ELR (cell line): ENCODE data around the gene BOK.
A peak's percentile ranks its signal among the peaks of the same experiment; 100 is the strongest.
"Not testable (repeated sequence)": the region's sequence is repeated elsewhere in the genome, so short reads cannot be mapped to it uniquely, and the experiment has no call there.

Experiments used
- DNase-seq: peaks from one replicate; pipeline ENCODE4 v3.0.0-alpha.2; 2015; ENCODE audit warnings: low read depth

Gene BOK, protein sequence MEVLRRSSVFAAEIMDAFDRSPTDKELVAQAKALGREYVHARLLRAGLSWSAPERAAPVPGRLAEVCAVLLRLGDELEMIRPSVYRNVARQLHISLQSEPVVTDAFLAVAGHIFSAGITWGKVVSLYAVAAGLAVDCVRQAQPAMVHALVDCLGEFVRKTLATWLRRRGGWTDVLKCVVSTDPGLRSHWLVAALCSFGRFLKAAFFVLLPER

DNA sequence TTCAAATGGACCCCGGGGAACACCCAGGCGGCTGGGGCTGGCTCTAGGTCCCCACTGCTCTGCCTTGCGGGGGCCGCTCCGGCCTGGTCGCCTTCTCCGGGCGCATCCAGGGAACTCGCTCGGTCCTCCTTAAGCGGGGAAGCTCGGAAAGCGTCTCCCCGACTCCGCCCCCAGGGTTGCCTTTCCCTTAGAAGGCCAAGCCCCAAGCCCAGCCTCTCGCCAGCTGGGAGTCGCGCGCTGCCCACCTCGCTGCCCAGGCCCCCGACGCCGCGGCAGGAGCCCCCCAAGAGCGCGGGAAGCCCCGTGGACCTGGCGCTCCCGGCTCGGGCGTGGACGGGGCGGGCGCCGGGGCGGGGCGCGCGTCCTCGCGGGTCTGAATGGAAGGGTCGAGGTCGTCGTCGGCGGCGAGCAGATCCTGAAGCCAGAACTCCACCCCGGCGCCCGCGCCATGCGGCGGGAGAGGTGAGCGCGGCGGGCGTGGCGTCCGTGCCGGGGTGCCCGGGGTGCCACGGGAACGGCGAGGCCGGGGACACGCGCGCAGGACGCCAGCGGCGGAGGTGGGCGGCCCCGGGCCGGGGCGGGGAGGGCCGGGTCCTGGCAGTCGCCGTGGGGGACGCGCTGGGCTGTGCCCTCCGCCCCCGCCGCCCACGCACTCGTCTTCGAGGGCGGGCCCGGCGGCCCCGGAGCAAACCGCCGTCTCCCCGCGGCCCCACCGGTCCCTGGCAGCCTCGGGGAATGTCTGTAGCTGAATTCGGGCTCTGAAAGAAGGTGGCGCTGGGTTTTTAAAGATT is at the start of gene BOK:
Gene BOK, plus strand, starts transcription at position 214 of the 791 bp plus-strand sequence. CDS start 739 bp downstream, outside the sequence.
- DNase-seq: peak; percentile 91

DNA sequence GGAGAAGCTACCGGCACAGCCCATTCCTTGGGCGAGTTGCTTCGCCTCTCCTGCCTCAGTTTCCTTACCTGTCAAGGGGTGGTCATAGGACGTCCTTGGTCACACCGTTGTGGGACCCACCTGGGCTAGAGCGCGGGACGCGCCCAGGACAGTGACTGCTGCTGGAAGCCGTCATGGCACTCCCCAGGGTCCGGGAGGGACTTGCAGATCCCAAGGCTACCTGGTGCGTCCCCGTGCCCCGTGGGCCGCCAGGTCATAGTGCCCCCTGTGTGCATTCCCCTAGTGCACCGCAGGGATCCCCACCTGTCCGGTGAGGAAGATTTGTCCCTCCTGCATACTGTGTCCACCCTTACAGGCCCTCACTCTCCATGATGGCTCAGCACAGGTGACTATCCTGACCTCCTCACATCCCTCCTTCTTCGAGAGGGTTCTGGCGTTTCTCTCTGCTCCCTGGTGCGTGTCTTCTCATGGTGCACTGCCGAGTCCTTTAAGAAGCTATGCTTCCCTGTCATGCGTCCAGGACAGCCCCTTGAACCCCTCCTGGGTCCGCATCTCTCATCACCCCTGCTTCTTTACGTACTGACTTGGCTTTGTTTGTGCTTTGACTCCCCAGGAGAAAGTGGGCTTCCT is 49.3 kb upstream of the BOK start:
- no peak for DNase-seq

DNA sequence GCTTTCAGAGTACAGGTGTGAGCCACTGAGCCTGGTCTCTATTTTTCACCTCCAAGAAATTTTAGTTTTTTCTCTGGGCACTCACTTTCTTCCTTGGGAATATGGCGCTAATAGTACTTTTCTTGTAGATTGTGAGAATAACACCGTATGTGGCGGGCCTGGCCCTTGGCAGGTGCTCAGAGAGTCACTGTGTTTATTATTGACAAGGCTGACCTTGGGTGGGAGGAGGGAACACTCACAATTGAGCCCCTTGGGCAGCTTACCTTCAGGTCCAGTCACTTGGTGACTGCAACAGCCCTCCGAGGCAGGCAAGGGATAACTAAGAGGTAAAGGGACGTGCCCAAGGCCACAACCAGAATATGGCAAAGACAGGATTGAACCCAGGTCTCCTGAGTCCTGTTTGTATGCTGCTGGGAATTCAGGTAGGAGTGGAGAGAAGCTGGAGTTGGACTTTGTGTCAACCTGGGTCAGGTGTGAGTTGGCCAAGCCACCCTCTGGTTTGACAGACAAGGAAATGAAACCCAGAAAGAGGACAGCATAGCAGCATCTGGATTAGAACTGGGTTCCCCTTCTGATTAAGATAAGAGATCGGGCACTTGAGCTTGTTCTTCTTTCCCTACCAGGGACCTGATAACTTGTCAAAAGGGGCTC is 47.3 kb upstream of the BOK start:
- no peak for DNase-seq

DNA sequence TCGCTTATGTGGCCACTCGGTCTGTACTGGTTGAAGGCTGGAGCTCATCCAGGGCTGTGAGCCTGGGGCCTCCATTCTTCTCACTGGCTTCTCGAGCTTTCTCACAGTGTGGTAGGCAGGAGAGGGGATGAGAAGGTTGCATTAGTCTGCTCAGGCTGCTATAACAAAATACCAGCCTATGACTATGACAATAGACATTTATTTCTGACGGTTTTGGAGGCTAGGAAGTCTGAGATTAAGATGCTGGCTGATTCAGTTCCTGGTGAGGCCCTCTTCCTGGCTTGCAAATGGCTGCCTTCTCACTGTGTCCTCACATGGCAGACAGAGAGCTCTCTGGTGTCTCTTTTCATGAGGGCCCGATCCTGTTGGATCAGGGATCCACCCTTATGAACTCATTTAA is 44.0 kb upstream of the BOK start:
- peak; percentile 59 for DNase-seq

DNA sequence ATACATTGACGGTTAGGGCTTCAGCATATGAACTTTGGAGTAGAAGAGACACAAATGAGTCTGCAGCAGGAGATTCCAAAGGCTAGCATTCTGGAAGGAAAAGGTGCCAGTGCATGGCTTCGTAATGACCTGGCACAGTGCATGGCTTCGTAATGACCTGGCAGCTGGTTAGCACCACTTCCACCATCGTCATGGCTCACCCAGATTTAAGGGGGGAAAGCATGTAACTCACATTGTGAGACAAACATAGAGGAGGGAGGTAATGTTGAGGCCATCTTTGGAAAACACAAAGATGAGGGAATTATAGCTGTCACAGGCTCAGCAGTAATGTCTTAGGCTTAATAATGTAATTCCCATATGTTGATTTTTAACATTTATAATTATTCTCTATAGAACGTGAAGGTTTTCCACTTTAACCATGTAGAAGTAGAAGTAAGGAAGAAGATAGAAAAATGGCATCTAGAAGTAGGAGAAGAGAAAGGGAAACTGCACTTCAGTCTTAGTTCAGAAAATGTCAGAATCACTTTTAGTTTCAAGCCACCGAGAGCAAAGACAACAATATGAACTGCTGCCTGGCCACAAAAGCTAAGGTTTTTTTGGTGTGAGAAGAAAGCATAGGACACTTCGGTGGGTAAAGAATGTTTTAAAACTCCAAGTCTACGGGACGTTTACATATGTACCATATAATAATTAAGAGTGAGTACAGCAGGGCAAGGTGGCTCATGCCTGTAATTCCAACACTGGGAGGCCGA is 43.4 kb upstream of the BOK start:
- peak; percentile 39 for DNase-seq

DNA sequence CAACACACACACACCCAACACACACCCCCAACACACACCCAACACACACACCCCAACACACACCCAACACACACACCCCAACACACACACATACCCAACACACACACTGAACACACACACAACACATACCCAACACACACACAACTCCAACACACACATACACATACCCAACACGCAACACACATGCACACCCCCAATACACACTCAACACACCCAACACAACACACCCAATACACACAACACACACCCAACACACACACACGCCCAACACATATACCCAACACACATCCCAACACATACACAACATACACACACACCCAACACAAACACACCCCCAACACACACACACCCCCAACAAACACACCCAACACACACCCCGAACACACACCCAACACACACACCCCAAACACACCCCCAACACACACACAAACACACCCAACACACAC is 42.0 kb upstream of the BOK start:
- no peak for DNase-seq

DNA sequence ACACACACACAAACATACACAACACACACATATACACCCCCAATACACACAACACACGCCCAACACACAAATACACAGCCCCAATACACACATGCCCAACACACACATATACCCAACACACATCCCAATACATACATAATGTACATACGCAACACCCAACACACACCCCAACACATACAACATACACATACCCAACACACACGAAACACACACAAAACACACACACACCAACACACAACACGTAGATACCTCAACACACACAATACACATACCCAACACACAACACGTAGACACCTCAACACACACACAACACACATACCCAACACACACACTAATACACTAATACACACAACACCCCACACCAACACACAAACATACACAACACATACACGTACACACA is 41.2 kb upstream of the BOK start:
- DNase-seq: no peak

DNA sequence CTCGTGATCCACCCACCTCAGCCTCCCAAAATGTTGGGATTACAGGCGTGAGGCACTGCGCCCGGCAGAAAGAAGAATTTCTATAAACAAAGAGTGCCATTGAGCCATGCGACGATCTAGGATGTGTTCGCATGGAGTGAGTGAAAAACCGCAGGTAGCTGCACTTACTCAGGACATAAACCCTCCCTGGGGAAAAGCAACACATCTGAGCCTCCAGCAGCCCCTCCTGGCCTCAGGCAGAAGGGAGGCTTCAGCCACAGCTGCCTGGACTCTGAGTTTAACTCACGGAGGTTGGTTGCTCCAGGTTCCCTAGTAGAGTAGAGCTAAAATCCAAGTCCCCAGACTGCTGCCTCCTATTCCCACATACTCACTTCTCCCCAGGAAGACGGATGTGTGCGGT is 38.9 kb upstream of the BOK start:
- no peak for DNase-seq

DNA sequence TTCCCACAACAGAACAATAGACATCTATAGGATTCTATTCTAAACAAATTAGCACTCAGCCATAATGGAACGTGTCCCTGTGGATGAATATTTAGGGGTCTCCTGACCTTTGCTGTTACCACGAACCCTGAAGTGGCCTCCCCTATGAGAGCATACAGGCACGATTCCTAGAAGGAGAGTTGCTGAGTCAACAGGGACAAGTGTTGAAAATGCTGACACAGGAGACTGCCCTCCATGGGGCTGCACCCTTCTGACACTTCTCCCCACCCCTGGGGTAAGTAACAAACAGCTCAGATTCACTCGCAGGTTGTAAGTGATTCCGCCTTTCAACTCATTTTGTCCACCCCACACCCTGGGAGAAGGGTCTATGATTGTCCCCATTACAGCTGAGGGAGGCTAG is 36.1 kb upstream of the BOK start:
- no peak for DNase-seq

DNA sequence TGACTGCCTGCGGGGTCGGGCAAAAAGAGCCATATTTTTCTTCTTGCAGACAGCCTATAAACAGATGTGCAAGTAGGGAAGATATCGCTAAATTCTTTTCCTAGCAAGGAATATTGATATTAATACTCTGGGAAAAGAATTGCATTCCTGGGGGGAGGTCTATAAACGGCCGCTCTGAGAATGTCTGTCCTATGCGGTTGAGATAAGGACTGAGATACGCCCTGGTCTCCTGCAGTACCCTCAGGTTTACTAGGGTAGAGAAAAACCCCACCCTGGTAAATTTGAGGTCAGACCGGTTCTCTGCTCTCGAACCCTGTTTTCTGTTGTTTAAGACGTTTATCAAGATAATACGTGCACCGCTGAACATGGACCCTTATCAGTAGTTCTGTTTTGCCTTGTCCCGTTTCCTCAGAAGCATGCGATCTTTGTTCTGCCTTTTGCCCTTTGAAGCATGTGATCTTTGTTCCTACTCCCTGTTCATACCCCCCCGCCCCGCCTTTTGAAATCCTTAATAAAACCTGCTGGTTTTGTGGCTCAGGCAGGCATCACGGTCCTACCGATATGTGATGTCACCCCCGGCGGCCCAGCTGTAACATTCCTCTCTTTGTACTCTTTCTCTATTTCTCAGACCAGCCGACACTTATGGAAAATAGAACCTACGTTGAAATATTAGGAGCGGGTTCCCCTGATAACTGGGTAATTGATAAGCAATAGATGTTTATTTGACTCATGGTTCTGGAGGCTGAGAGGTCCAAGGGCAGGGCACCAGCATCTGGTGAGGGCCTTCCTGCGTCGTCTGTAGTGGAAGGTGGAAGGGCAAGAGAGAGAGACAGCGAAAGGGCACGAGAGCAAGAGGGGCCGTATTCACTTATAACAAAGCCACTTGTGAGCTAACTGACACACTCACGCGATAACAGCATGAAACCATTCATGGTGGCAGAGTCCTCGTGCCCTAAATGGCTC is 32.4 kb upstream of the BOK start:
- not testable (repeated sequence) for DNase-seq

DNA sequence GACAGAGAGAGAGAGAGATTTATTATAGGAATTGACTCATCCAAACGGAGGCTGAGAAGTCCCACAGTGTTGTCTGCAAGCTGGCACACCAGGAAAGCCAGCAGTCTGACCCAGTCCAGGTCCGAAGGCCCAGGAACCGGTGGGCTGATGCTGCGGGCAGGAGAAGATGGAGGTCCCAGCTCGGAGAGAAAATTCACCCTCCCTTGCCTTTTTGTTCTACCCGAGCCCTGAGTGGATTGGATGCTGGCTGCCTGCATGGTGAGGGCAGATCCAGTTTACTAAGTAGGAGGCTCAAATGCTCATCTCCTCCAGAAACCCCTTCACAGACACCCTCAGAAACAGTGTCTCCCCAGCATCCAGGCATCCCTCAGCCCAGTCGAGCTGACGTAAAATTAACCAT is 28.0 kb upstream of the BOK start:
- no peak for DNase-seq

DNA sequence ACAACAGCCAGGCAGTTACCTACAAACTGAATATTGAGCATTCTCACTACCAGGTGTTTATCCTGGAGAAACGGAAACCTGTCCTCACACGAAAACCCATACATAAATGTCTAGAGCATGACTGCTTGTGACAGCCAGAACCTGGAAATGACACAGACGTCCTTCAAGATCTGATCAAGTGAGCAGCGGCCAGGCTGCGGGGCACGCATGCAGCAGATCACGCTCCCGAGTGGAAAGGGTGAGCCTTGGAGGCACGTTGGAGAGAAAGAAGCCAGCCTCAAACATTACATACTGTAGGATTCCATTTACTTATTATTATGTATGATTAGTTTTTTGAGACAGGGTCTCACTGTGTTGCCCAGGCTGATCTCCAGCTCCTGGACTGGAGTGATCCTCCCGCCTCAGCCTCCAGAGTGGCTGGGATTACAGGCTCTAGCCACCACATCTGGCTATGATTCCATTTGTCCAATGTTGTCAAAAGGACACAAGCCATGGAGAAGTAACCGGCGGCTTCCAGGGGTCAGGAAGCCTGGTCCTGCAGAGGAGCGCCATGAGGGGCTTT is 27.3 kb upstream of the BOK start:
- no peak for DNase-seq

DNA sequence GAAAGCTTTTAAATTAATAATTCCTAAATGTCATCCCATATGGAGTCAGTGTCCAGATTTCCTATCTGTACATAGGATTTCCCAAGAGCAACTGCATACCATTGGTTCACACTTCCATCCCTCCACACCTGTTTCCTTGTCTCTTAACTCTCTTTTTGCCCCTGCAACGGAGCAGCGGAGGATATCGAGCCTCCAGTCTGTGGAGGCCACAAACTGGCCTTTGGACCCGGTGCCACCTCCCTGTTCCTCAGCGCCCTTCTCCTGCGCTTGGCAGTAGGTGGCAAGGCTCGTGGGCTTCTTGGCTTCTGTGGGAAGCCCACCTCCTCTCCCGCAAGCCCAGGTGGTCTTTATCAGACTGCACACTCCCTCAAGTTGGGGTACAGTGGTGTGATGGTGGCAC is 26.4 kb upstream of the BOK start:
- no peak for DNase-seq

DNA sequence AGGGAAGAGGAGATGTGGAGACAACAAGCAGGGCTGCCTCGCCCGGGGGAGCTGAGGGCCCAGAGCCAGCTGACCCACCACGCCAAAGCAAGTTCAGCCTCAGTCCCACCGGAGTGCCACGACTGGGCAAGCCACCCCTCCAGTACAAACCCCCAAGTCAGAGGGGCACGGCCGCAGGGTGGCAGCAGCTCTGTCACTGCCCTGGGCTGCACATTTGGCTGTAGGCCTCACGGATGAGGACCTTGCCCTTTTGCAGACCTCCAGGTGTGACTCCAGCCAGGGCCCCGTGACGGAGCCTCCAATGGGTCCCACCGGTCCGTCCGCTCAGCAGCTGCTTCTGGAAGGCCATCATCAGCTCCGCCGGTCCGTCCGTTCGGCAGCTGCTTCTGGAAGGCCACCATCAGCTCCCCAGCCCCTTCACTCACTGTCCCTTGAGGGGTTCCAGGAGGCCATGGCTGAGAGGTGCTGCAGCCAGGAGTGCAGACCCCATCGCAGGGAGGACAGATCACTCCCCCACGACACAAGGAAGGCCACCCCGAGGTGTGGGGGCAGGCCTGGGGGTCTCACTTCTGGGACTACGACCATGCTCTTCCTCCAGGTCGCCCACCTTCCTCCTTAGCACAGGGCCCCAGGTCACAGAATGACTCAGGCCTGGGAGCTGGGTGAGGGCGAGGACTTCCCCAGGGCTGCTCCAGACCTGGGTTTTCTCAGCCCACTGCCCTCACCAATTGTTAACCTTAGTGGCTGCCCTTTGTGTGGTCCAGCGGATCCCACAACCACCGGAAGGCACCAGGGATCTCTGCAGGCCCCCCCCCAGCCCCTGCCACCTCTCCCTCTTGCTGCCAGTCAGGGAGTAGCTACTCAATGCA is 25.6 kb upstream of the BOK start:
- no peak for DNase-seq

DNA sequence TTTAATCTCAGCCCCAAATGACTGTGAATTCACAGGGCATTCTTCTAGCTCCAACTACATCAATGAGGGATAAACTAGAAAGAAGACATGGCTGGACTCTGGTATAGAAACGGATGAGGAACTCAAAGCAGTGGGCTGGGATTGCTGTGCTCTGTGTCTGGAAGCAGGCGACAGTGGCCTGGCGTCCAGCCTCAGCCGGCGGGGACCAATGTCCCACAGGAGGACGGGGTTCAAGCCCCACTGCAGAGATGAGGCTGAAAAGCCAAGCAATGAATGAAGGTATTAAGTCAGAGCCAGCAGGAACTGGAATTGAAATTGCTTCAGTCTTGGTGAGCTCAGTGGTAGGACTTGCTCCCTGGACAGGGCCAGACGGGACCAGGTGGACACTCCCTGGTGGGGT is 24.3 kb upstream of the BOK start:
- no peak for DNase-seq

DNA sequence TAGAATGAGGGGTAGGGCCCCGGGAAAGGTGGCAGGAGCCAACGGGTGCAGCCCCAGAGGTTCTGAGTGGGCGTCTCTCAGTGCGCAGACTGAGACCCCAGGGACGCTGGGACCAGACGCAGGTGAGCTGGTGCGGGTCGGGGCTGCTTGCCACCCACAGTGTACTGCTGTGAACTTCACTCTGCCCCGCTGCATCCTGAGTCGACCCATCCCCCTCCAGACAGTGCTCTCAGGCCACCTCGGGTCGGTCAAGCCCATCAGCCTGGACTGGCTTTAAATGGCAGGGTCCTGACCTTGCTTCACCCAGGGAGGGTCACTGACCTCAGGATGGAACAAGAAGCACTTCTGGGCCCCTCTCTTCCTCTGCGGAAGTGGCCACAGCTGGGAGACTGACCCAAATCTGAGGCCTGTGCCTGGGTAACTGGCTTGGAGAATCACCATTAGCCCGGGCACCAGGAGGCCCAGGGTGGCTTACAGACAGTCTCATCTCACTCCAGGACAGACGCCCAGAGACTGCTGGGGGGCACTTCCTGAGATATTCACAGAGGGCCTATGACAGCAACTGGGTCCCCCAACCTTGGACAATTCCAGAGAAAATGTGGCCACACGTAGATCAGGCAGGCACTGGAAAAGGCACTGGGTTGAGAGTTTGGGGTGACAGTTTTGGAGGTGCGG is 23.7 kb upstream of the BOK start:
- DNase-seq: no peak

DNA sequence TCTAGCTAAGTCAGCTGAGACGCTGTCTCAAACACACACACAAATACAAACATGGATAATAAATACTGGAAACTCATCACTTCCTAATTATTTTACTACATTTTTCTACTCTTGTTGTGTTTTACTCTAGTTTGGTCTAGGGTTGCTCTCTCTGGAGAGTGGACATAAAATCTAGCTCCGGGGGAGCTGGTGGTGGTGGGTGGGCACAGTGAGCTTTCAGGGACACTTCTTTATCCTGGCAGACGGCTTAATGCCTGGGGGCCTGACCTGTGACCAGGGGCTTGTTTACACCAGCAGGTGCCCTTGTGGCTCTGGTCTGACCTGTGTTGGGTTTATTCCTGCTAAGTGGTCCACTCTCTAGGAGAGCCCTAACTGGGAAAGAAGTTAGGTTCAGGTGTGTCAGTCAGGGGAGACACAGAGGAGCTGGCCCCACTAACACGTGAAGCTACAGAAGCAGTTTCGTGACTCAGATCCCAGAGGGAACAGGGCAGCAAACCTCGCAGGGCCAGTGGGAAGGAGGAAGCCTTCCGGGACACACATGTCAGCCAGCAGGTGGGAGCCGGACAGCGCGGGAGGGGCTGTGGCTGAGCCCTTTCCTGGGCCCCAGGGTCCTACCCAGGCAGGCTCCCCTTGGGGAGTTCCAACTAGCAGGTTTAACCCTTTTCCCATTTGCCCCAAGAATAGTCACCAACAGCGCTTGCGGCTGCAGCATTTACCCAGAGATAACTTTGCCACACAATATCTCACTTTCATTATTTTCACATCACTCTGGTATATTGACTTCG is 22.5 kb upstream of the BOK start:
- DNase-seq: no peak
